Occipital lobe (tissue), 2 donors: ENCODE data around the gene VSTM2B. TPM values are rescaled to one million over a fixed set of nuclear protein-coding genes. Genes with fewer than 3 reads are reported as not detected.

Experiments
- DNase-seq: peaks from one replicate; lab custom pipeline; 2025; lab: John Stamatoyannopoulos, UW
- total RNA-seq: library from RNA; depleted of rRNA; stranded (reverse); fragments of >200 nt; gene quantifications from one replicate; pipeline ENCODE4 v1.2.3, GENCODE V29; 2014

VSTM2B gene
- total RNA-seq, 1 donor from 2014 or later, result 12.3 TPM

- DNase-seq, result no peak
Observed at GRCh38 chr19:29587518-29587986, 61.8 kb downstream of the VSTM2B start.

GRCh38 chr19:29588095-29588494, 62.3 kb downstream of the VSTM2B start:
- DNase-seq, result no peak

DNA sequence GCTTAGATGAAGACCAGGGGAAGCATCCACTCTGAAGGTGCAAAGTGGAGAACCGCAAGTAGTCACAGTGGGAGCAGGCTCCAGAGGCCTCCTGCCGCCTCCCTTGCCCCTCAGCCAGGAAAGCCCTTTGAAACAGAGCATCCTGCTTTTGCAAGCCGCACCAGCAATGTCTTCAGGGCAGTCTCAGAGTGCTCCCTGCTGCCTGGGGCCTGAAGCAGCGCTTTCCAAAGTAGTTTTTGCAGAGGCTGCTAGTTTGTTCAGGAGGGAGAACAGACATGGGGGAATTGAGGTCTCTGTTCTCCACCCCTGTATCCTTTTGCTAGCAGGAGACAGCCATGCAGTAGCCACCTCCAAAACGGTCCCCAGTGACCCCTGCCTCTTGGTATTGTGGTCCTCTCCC, 64.5 kb downstream of the VSTM2B start:
- no peak for DNase-seq

- no peak for DNase-seq
Observed at GRCh38 chr19:29591670-29592069, 65.9 kb downstream of the VSTM2B start.

DNA sequence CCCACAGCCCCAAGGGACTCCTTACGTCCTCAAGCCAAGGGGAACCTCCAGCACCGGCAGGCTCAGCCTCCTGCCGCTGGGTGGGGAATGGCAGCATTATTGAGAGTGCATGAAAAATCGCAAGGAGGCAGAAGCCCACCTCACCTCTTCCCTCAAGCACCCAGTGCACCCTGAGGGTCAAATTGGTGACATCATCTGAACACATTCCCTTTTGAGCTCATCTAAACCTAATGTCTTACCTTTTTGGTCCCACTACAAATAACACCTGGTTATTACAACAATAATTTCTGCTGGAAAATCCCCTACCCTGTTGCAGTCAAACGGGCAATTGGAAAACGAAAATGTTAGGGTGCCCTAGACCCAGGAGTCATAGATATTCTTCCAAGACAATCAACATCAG, 68.1 kb downstream of the VSTM2B start:
- no peak for DNase-seq

GRCh38 chr19:29596080-29596727, 70.4 kb downstream of the VSTM2B start:
- DNase-seq, result no peak

GRCh38 chr19:29596885-29597525, 71.2 kb downstream of the VSTM2B start:
- no peak for DNase-seq

GRCh38 chr19:29598036-29598435, 72.2 kb downstream of the VSTM2B start:
- DNase-seq, result no peak

DNA sequence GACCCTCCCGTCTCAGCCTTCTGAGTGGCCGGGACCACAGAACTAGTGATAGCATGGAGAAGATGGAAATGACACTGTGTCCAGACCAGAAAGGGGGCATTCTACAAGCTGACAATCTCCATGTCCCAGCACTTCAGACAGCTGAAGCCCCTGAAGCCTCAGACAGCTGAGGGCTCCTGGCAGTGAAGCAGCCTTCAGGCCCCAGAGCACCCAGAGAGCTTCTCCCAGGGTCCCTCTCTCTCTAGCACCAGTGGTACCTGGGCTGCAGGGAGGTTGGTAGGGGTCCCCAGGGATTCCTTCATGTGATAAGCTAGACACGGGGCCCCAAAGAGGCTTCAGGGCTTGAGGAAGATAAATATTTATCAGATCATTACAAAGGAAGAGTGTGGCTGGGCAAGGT, 72.7 kb downstream of the VSTM2B start:
- no peak for DNase-seq

DNA sequence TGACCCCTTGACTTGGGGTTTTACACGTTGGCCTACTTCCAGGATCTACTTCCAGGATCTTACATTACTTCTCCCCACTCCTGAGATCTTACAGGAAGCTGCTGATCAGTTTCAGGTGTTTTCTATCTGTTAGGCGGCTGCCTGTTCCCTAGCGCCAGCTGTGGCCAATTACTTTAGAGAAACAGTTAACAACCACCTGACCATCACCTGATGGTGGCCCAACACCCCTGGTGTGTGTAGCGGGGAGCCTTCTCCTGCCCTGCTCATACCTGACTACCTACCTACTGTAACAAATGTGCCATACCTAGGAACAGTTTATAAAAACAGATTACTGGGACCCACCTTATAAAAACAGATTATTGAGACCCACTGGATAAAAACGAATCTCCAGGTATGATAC, 77.5 kb downstream of the VSTM2B start:
- DNase-seq, result no peak

GRCh38 chr19:29605653-29606419, 80.0 kb downstream of the VSTM2B start, which contains the start of gene POP4:
Gene POP4 (plus strand): TSS chr19:29606283. CDS start chr19:29606319, 36 bp downstream.
- DNase-seq, result peak; percentile 89

DNA sequence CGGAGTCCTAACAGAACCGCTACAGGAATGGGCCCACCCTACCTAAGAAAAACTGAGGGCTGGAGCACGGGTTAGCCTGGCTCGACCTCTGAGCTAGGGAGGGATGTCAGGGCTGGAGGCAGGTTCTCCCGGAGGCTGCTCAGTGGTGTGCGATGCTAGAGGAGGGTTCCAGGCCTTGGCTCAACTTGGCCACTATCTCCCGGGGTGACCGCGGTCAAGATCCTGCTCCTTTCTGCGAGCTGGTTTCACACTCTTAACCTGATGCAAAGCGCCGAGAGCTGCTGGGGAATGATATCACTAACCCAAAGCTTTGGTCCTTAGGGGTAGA, 80.6 kb downstream of the VSTM2B start:
- DNase-seq, result no peak

DNA sequence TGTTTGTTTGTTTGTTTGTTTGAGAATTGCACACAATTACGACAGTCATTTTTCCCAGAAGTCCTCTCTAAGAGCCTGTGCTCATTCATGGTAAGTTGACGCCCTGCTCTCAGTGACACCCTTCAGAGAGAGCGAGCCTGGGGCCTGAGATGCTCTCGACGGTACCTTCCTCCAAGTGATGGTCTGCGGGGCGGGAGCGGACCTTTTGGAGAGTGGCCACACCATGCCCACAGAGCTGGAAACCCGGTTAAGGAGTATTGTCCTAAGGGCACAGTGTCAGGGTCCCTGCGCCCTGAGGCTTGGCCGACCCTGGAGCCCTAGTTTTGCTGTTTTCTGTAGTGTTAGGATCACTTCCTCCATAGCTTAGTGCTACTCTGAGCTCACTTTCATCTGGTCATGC, 83.8 kb downstream of the VSTM2B start:
- DNase-seq, result no peak

- DNase-seq, result no peak
Observed at GRCh38 chr19:29610213-29610573, 84.4 kb downstream of the VSTM2B start.

GRCh38 chr19:29610574-29611271, 84.9 kb downstream of the VSTM2B start:
- DNase-seq, result peak; percentile 60

- no peak for DNase-seq
Observed at GRCh38 chr19:29612121-29612520, 86.3 kb downstream of the VSTM2B start.

- DNase-seq, result no peak
Observed at GRCh38 chr19:29612801-29613595, 87.2 kb downstream of the VSTM2B start.

- no peak for DNase-seq
Observed at GRCh38 chr19:29614046-29614445, 88.3 kb downstream of the VSTM2B start.
